Subcutaneous adipose tissue (tissue), 4 donors: ENCODE results near the gene CLEC2D. TPM values are rescaled to one million over a fixed set of nuclear protein-coding genes. Genes with fewer than 3 reads are reported as not detected.

ENCODE experiments used
- small RNA-seq: library from RNA; depleted of rRNA; stranded (forward); fragments of <200 nt; gene quantifications from one replicate; pipeline ENCODE3, GENCODE V24; 2016
- total RNA-seq, 4 donors: library from RNA; depleted of rRNA; stranded (reverse); fragments of >200 nt; gene quantifications; one replicate each; pipeline ENCODE4 v1.1.0, GENCODE V29; 2016
- TF ChIP-seq, protein P1 (sequence below): fragments of 450-650 bp; IDR thresholded peaks from one replicate; pipeline ENCODE4 v1.5.1; 2016; ENCODE audit warnings: low read depth, mild to moderate bottlenecking, control low read depth, antibody characterized with exemption, moderate library complexity

CLEC2D gene
- total RNA-seq, 4 donors from 2014 or later: 16.0 to 23.8 (median 18.7) TPM

DNA sequence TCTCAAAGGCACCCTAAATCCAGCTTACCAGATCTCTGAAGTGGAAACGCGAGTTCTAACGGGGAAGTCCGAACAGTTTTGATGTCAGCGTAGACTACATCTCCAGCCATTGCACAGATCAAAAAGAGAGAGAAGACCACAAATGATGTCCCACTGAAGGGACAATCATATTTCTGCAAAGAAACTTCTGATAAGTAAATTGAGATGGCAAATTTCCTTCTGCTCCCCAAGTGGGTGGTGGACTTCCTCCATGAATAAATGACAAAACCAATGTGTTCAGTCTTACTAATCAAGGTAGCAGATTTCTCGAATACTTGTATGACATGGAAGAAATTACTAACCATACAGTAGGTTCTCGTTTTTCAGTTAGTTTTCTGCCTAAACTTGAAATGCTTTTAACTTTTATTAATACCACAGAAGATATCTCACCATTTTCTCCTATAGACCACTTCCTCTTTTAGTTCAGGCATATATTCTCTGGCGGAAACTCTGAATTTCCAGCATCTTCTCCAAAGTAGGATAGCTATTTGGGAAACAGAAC, 63.5 kb downstream of the CLEC2D start, which contains the start of gene CLECL1:
Gene CLECL1, minus strand, starts transcription at position 177 of the 541 bp plus-strand sequence.
- TF ChIP-seq, protein P1, sequence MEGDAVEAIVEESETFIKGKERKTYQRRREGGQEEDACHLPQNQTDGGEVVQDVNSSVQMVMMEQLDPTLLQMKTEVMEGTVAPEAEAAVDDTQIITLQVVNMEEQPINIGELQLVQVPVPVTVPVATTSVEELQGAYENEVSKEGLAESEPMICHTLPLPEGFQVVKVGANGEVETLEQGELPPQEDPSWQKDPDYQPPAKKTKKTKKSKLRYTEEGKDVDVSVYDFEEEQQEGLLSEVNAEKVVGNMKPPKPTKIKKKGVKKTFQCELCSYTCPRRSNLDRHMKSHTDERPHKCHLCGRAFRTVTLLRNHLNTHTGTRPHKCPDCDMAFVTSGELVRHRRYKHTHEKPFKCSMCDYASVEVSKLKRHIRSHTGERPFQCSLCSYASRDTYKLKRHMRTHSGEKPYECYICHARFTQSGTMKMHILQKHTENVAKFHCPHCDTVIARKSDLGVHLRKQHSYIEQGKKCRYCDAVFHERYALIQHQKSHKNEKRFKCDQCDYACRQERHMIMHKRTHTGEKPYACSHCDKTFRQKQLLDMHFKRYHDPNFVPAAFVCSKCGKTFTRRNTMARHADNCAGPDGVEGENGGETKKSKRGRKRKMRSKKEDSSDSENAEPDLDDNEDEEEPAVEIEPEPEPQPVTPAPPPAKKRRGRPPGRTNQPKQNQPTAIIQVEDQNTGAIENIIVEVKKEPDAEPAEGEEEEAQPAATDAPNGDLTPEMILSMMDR: no peak

DNA sequence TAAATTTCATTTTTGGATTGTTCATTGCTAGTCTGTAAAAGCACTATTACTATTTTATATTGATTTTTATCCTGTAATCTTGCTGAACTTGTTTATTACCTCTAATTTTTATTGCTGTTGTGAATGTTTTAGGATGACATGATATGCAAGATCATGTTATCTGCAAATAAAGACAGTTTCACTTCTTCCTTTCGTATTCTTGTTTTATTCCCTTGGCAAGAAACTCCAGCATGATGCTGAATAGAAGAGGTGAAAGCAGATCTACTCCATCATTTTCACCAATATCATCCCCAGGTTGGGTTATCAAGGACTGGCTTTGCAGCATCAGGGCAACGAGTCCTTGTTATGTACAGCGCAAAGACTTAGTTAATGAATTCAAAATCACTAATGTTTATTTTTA, 66.1 kb downstream of the CLEC2D start:
- TF ChIP-seq, protein P1: no peak

DNA sequence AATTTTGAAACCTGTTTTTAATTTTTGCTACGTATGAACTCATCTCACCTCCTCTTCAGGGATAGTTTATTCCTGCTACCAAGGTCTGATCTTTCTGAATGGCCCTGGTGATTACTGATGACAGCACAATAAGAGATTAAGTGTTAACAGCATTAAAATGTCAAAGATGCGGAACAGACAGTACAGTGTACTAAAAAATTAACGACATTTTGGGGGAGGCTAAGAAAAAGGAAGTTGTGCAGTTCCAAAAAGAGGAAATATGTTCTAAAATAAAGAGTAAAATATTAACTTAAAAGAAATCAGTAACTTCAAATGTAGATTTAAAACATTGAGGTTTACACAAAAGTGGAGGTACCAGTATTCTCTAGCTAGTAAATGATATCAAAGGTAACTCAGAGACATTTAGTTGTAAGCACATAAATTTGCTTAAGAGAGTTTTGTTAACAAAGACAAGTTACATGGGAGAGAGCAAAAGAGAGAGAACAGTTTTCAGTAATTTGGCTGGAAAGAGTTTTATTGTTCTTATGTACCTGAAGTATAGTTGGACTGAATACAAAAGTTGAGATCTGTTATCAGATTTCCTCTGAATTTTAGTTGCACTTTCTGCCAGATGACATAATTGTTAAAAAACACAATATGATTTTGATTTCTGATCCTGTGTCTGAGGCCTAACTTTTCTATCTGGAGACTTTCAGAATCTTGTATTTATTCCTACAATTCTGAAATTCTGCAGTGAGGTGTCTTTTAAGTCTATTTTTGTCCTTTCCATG, 67.6 kb downstream of the CLEC2D start:
- TF ChIP-seq, protein P1: no peak

DNA sequence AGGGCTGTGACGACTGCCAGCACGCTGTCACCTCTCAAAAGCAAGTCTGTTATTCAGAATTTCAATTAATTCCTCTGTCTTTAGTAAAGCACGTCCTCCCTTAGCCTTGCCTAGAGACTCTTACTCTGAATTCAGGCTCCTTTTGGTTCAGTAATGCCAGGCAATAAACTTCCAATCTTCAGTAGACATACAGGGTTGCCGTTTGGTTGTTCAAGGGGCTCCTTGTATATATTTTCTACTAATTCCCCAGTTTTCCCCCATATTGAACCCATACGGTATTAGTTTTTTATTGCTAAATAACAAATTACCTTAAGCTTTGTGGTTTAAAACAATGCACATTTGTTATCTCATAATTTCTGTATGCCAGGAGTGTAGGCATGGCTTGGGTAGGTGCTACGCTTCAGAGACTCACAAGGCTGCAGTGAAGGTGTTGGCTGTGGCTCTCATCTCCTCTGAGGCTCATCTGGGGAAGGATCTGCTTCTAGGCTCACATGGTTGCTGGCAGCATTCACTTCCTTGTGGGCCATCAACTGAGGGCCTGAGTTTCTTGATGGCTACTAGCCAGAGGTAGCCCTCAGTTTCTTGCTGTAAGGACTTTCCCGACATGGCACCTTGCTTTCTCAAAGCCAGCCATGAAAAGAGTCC, 70.7 kb downstream of the CLEC2D start:
- TF ChIP-seq, protein P1: no peak

DNA sequence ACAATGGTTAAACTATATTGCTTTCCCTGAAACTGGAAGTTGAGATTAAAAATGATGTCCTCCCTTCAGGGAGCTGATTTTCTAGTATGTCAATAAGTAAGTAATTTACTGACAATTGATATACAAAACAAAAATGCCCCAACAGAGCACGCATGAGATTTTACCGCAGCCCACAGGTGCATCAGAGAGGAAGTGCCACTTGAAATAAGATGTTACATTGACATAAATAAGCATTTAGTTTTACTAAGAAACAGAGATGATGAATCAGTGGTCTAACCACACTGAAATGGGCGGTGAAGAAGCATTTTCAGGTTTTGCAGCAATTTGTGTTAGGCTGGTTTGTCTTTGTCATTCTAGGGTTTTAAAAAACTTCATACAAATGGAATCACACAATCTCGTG, 72.2 kb downstream of the CLEC2D start:
- TF ChIP-seq, protein P1: no peak

DNA sequence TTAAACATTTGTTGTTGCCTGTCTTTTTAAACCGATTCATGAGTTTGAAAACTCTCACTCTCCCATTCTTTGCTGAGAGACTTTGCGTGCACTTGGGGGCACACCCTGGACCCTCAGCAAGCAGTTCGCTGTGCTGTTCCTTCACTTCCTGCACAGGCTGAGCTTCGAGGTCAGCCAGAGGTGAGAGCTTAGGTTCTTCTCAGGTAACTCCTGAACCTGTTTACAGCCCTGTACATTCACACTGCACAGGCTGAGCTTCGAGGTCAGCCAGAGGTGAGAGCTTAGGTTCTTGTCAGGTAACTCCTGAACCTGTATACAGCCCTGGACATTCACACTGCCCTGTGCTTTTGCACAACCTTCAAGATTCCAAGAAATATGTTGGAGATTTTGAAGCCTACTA, 73.1 kb downstream of the CLEC2D start:
- TF ChIP-seq, protein P1: no peak

DNA sequence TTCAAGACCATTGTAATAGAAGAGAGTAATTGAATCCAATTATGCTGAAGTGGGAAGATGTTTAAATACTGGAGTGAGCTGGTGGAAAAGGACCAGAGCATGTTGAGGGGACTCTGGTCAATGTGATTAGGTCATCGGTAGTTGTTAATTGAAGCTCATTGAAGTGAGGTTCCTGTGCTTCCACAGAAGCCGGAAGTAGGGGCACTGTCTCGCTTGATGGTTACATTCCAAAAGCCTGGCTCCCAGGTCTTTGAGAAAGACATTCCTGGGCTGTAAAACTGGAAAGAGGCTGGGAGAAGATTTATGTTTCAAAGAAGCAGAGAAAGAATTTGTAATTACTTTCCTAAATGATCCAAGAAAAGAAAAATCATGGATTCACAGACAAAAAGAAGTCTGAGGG, 75.7 kb downstream of the CLEC2D start:
- TF ChIP-seq, protein P1: no peak

Small RNA genes lying within 50 kb of the gene (small RNA-seq; reads per million reads assigned to genes)
- gene AC010186.4 (not detected), gene RNU6-700P (not detected)

Other genes starting within 250 kb of the CLEC2D start
- gene KLRB1, start 61.8 kb upstream of the CLEC2D start, total RNA-seq: 1 to 10 TPM in 2 of 4 donors, under 1 TPM in 1, not detected in 1; 0.65 to 2.2 (median 1.5) TPM
- 1 to 10 TPM in 1 of 4 donors, under 1 TPM in 1, not detected in 2; 0.68 to 1.3 TPM for gene CLECL1, start 63.4 kb downstream of the CLEC2D start, total RNA-seq
- gene CD69, start 91.2 kb downstream of the CLEC2D start, total RNA-seq: 10 to 100 TPM in 1 of 4 donors, 1 to 10 TPM in 2, not detected in 1; 5.4 to 14.8 (median 8.4) TPM
- gene KLRF1, start 157.8 kb downstream of the CLEC2D start, total RNA-seq: 1 to 10 TPM in 1 of 4 donors, under 1 TPM in 3; 0.44 to 3.4 (median 0.90) TPM
- gene CLEC2B, start 199.6 kb downstream of the CLEC2D start, total RNA-seq: 10 to 100 TPM; 14.5 to 56.3 (median 49.4) TPM
- not detected for gene KLRF2, start 211.8 kb downstream of the CLEC2D start, total RNA-seq